Nucleus accumbens (tissue), 56 donors: ENCODE results near the gene SYNPO2.
"Not testable (repeated sequence)": the region's sequence is repeated elsewhere in the genome, so short reads cannot be mapped to it uniquely, and the experiment has no call there.

ENCODE experiments used
- DNase-seq, 56 donors: peaks; one replicate each; lab custom pipeline; 2025; lab: John Stamatoyannopoulos, UW

SYNPO2 gene

GRCh38 chr4:119046263-119046662 lies 157.6 kb downstream of the SYNPO2 start:
- peak in 4 of 56 donors; percentile 1 to 26 (median 12) for DNase-seq

GRCh38 chr4:119047059-119047458 lies 158.4 kb downstream of the SYNPO2 start:
- DNase-seq, result not testable (repeated sequence)

- no peak for DNase-seq
Measured at GRCh38 chr4:119048446-119048845, 159.8 kb downstream of the SYNPO2 start.

- DNase-seq, result no peak
Measured at GRCh38 chr4:119049342-119049741, 160.7 kb downstream of the SYNPO2 start.

- DNase-seq, result no peak
Measured at GRCh38 chr4:119050527-119051090, 162.0 kb downstream of the SYNPO2 start.

GRCh38 chr4:119053245-119053644 lies 164.6 kb downstream of the SYNPO2 start:
- DNase-seq, result no peak

DNA sequence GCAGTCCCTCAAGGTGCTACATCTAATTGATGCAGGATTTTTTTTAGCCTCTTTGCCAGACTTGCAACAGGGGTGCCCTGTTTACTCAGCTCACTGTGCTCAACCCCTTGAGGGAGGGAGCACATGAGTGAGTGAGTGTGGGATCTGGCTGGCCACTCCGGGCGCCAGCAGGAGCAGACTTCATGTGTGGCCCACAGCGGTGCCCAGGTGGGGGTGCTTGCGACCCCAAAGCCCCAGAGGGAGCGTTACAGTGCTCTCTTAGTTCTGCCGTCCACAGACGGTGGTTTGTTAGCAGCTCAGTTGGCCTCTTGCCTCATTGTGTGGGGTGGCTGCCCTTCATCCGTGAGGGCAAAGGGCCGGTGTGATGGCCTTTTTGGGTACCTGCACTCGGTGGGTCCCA lies 165.3 kb downstream of the SYNPO2 start:
- DNase-seq, result no peak

- DNase-seq, result no peak
Measured at GRCh38 chr4:119057417-119057816, 168.8 kb downstream of the SYNPO2 start.

DNA sequence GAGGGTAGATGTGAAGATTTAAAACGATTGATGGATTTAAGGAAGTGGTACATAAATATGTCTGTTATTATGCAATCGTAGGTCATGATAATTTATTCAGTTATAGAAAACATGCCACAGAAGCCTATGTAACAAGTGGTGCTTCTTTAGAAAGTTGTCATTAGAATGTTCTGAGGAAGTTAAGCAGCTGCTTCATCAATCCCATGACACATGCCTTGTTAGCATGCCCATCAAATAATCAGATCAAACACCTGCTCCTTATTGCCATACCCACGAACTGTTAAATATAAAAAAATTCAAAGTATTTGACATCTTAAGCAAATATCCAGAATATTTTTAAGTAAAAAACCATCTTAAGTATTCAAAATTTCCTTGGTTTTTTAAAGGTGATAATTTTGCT lies 170.6 kb downstream of the SYNPO2 start:
- no peak for DNase-seq

DNA sequence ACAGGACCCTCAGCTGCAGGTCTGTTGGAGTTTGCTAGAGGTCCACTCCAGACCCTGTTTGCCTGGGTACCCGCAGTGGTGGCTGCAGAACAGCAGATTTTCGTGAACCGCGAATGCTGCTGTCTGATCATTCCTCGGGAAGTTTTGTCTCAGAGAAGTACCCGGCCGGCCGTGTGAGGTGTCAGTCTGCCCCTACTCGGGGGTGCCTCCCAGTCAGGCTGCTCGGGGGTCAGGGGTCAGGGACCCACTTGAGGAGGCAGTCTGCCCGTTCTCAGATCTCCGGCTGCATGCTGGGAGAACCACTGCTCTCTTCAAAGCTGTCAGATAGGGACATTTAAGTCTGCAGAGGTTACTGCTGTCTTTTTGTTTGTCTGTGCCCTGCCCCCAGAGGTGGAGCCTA lies 178.5 kb downstream of the SYNPO2 start:
- DNase-seq, result not testable (repeated sequence)

GRCh38 chr4:119067670-119068360 lies 179.2 kb downstream of the SYNPO2 start:
- DNase-seq, result not testable (repeated sequence)

DNA sequence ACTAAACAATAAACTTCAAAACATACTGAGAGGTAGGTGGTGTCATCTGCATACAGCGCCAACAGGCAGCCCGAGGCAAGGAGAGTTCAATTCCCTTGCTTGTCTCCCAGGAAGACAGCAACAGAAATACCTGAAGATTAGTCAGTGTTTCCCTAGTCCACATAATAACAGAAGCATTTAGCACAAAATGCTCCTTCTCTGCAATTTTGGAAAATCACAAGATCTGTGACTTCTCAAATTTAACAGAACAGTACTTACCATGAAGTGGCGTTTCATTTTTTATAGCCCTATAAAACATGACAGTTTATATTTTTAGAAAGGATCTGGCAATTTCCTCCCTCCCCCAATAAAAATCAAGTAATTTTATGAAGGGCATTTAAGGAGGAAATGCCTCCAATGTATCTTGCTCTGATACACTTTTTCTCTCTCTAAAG lies 179.9 kb downstream of the SYNPO2 start:
- no peak for DNase-seq

- no peak for DNase-seq
Measured at GRCh38 chr4:119070301-119070700, 181.6 kb downstream of the SYNPO2 start.

DNA sequence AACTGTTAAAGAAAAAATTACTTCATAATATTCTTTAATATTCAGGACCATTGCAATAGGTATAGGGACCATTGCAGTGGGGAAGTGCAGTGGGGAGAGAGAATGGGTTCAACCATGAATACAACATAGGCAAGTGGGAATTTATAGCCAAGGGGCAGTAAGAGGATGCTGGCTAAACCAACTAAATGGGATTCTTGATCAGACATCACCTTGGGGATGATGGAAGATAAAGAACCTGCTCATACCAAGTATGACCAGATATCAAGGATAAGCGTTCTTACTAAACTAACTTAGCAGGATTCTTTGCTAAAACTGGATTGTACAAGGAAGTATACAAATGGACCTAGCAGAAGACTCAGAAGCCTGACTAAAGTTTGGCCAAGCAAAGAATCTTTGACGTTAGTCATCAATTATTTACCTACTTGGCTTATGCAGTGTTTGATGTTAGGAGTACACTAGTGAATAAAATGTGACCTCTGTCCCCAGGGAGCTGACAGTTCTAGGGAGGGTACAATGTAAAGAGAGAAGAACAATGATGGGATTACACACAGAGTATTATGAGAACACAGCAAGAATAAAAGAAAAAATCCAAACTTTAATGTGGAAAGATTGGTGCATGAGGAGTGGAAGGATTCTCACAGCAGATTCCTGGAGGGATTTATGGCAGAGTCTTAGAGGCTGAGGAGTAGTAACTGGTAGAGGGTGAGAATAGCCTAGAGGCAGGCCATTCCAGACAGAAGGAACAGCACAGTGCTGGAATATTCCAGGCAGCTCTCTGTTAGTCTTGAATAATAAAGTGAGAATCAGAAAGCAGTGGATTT lies 192.3 kb downstream of the SYNPO2 start:
- DNase-seq, result no peak

- DNase-seq, result no peak
Measured at GRCh38 chr4:119081542-119081859, 192.8 kb downstream of the SYNPO2 start.

DNA sequence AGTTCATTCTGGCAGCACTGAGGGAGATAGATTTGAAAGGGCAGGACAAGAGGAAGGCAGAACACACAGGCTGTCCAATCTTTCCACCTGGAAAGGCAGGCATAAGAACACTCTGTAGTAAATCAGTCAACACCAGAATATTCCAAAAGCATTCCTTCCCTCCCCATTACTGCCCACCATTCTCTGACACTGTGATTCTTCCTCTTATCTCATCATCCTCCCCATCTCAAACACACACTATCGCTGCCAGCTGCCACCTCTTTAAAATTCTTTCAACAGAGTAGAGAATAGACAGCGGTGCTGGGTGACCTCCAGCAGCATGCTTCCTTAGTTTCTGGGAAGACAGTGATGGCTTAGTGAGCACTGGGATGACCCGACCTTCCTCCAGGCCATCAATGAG lies 193.3 kb downstream of the SYNPO2 start:
- no peak for DNase-seq

DNA sequence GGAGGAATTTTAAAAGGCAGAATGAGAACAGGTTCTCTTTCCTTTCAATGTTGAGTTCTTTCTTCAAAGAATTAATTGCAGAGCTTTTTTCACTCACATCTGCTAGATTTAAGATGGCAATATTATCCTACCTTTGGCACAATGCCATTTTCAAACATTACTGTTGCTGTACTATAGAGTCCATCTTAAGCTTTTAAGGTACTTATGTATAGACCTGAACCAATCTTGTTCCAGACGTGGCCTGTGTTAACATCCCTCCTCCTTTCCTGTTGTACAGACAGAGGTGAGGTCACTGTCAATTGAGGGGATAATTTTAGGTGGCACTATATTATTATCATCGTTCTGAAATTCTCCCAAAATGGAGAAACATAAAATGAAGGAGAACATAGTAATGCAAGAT lies 194.0 kb downstream of the SYNPO2 start:
- DNase-seq, result no peak

GRCh38 chr4:119084513-119084912 lies 195.9 kb downstream of the SYNPO2 start:
- DNase-seq, result no peak

- no peak for DNase-seq
Measured at GRCh38 chr4:119087121-119087520, 198.5 kb downstream of the SYNPO2 start.

GRCh38 chr4:119087656-119088055 lies 199.0 kb downstream of the SYNPO2 start:
- no peak for DNase-seq

DNA sequence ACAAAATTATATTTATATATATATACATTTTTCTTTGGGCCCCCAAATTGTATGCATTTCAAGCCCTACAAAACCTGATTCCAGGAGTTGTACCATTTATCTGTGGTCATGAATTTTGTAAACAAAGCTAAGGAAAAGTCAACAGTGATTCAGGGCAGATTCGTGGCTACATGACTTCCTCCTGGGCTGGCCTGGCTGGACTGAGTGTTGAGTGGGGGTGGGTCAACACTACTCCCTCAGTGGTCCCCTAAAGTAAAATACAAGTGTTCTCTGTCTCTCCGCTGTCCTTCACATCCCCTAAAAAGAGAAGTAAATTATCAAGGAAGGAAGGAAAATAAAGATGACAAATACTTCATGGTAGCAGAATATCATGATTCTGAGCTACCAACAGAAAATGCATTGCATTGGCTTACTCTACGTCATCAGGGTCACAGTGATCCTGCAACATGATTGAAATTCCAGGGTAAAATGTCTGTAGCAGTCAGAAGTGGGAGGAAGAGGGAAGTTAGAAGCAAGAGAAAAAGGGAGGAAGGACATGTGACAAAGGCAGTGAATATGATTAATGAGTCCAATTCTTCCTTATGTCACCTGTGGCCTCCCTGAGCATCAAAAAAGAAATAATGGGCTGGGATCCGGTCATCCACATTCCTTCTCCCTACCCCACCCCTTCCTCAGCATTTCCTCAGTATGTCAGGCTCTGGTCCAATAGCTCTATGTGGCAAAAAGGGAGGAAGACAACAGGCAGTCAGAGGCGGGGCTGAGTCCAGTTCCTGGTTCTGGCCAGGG lies 204.6 kb downstream of the SYNPO2 start:
- no peak for DNase-seq
